SU-DHL-6 (cell line): ENCODE data around the gene SMAD6.

Experiments used
- H2AFZ ChIP-seq: fragments of 200-600 bp; sonication (generic); 2 replicates; pipeline ENCODE4 v1.6.1; 2014; ENCODE audit warnings: low read depth, mild to moderate bottlenecking, moderate library complexity, mixed read lengths, antibody characterized with exemption, low read length; ENCODE audit not compliant: severe bottlenecking
- H3F3A ChIP-seq: fragments of 200-600 bp; shearing (Covaris generic); 2 replicates; pipeline ENCODE4 v1.6.0; 2016; ENCODE audit warnings: antibody characterized with exemption, mild to moderate bottlenecking; ENCODE audit not compliant: insufficient read depth
- H3K27ac ChIP-seq: fragments of 200-600 bp; sonication (generic); 2 replicates; pipeline ENCODE4 v1.5.1; 2016; ENCODE audit warnings: low read depth, mild to moderate bottlenecking, low read length, moderate library complexity, mixed read lengths
- H3K27me3 ChIP-seq: fragments of 200-600 bp; sonication (generic), shearing (Covaris generic); 2 replicates; pipeline ENCODE4 v1.6.0; 2014; ENCODE audit warnings: mild to moderate bottlenecking, low read length
- H3K36me3 ChIP-seq: fragments of 200-600 bp; sonication (generic); 2 replicates; pipeline ENCODE4 v1.6.1; 2014; ENCODE audit warnings: mild to moderate bottlenecking, low read length, mixed read lengths
- H3K4me2 ChIP-seq: fragments of 300-600, 200-600 bp; shearing (Covaris generic), sonication (generic); 2 replicates; pipeline ENCODE4 v1.6.0; 2014; ENCODE audit warnings: low read length, low read depth, mild to moderate bottlenecking; ENCODE audit not compliant: poor library complexity, severe bottlenecking
- H3K4me3 ChIP-seq: fragments of 200-600 bp; sonication (generic); 2 replicates; pipeline ENCODE4 v1.5.1; 2014; ENCODE audit warnings: antibody characterized with exemption, low read length, mild to moderate bottlenecking, mixed read lengths; ENCODE audit not compliant: insufficient read depth, poor library complexity, severe bottlenecking
- H3K79me2 ChIP-seq: fragments of 200-600 bp; sonication (generic); 2 replicates; pipeline ENCODE4 v1.6.1; 2014; ENCODE audit warnings: mild to moderate bottlenecking, low read length, moderate library complexity; ENCODE audit not compliant: insufficient read depth
- H3K9ac ChIP-seq: fragments of 200-600 bp; sonication (generic); 2 replicates; pipeline ENCODE4 v1.7.0; 2014; ENCODE audit warnings: mild to moderate bottlenecking, low read length
- H3K9me2 ChIP-seq: fragments of 200-600 bp; sonication (generic); replicated peaks from 2 replicates; pipeline ENCODE4 v1.6.1; 2014; ENCODE audit warnings: low read length; ENCODE audit not compliant: insufficient read depth
- H3K9me3 ChIP-seq: fragments of 200-600 bp; sonication (generic); 2 replicates; pipeline ENCODE4 v1.6.1; 2014; ENCODE audit warnings: low read length, mixed read lengths; ENCODE audit not compliant: insufficient read depth
- H4K20me1 ChIP-seq: fragments of 200-600 bp; sonication (generic); 2 replicates; pipeline ENCODE4 v1.6.1; 2014; ENCODE audit warnings: low read depth, mild to moderate bottlenecking, antibody characterized with exemption, low read length, moderate library complexity, mixed read lengths
- CTCF ChIP-seq: fragments of 200-600 bp; sonication (generic); IDR thresholded peaks from one replicate; pipeline ENCODE4 v1.5.1; 2017; ENCODE audit warnings: antibody characterized with exemption, mild to moderate bottlenecking, low read length, moderate library complexity; ENCODE audit not compliant: insufficient read depth, poor library complexity, severe bottlenecking
- EZH2phosphoT487 ChIP-seq: fragments of 200-600 bp; sonication (generic), shearing (Covaris generic); conservative IDR thresholded peaks from 2 replicates; pipeline ENCODE4 v1.6.1; 2018; ENCODE audit warnings: mild to moderate bottlenecking, antibody characterized with exemption, low read length, moderate library complexity, mixed read lengths

Gene SMAD6

GRCh38 chr15:66653852-66654251, 48.2 kb upstream of the SMAD6 start:
- no peak overlapping the region for H3K9ac ChIP-seq
- no peak overlapping the region for H2AFZ ChIP-seq
- H3K4me2 ChIP-seq = no peak overlapping the region
- H3K9me2 ChIP-seq = no peaks in the 10 kb centered on the region
- no peaks in the 10 kb centered on the region for H3F3A ChIP-seq
- H3K4me3 ChIP-seq = no peak overlapping the region
- no peaks in the 10 kb centered on the region for H3K79me2 ChIP-seq
- TF ChIP-seq CTCF (no peak), EZH2phosphoT487 (no peak)
- H3K27ac ChIP-seq = no peak overlapping the region
- H3K36me3 ChIP-seq = no peaks in the 10 kb centered on the region
- H4K20me1 ChIP-seq = no peaks in the 10 kb centered on the region
- no peaks in the 10 kb centered on the region for H3K9me3 ChIP-seq
- H3K27me3 ChIP-seq = no peaks in the 10 kb centered on the region

- Histone ChIP-seq H3K4me3 (no peak overlapping the region), H4K20me1 (no peaks in the 10 kb centered on the region), H3K9ac (no peak overlapping the region), H3K27me3 (no peaks in the 10 kb centered on the region), H3K4me2 (no peak overlapping the region), H2AFZ (no peak overlapping the region), H3K36me3 (no peaks in the 10 kb centered on the region), H3K79me2 (no peaks in the 10 kb centered on the region), H3K9me2 (no peaks in the 10 kb centered on the region), H3K27ac (no peak overlapping the region), H3K9me3 (no peaks in the 10 kb centered on the region), H3F3A (no peaks in the 10 kb centered on the region)
- TF ChIP-seq EZH2phosphoT487 = no peak
Observed at GRCh38 chr15:66654361-66654738, 47.7 kb upstream of the SMAD6 start.

GRCh38 chr15:66654739-66655375, 47.2 kb upstream of the SMAD6 start:
- Histone ChIP-seq H2AFZ (no peak overlapping the region), H3K4me2 (no peak overlapping the region), H3K36me3 (no peaks in the 10 kb centered on the region), H3K4me3 (no peak overlapping the region), H3K27me3 (no peaks in the 10 kb centered on the region), H3K9me2 (no peaks in the 10 kb centered on the region), H3K27ac (no peak overlapping the region), H3K9ac (no peak overlapping the region), H3K79me2 (no peaks in the 10 kb centered on the region), H4K20me1 (no peaks in the 10 kb centered on the region), H3F3A (no peaks in the 10 kb centered on the region), H3K9me3 (no peaks in the 10 kb centered on the region)
- no peak for TF ChIP-seq EZH2phosphoT487

- Histone ChIP-seq H3K9me2 (no peaks in the 10 kb centered on the region), H3K36me3 (no peaks in the 10 kb centered on the region), H4K20me1 (no peaks in the 10 kb centered on the region), H3K4me3 (no peak overlapping the region), H3K9ac (no peak overlapping the region), H3K9me3 (no peaks in the 10 kb centered on the region), H3K27me3 (no peaks in the 10 kb centered on the region), H3K27ac (no peak overlapping the region), H3K4me2 (no peak overlapping the region), H2AFZ (no peak overlapping the region), H3F3A (no peaks in the 10 kb centered on the region), H3K79me2 (no peaks in the 10 kb centered on the region)
- TF ChIP-seq EZH2phosphoT487 (no peak), CTCF (no peak)
Observed at GRCh38 chr15:66655511-66655910, 46.5 kb upstream of the SMAD6 start.
